ENCODE measurements around the gene USP5. TPM values are rescaled to one million over a fixed set of nuclear protein-coding genes. Genes with fewer than 3 reads are reported as not detected.

USP5 gene
- total RNA-seq: 10 to 100 TPM; 58.3 to 84.1 TPM

- whole genome bisulfite sequencing: under 1% methylated on average over 58 of the region's 65 CpGs
- TF ChIP-seq CTCF (IDR thresholded peaks at IDR 0.05) (peak in 2 of 4 experiments; percentile 41 to 42), POLR2A (IDR thresholded peaks at IDR 0.05) (peak; percentile 23), POLR2AphosphoS5 (IDR thresholded peaks at IDR 0.05) (peak; percentile 92)
- peak within 1 kb of the TSS; percentile 38 to 76 for H3K4me3 ChIP-seq
- no peaks in the 10 kb centered on the region for H3K9me3 ChIP-seq
- H3K27ac ChIP-seq: peak within 1 kb of the TSS; percentile 83 to 95
- no peaks in the 10 kb centered on the region for H3K27me3 ChIP-seq (replicated peaks; ENCODE audit: insufficient read depth)
- H3K36me3 ChIP-seq: peaks cover 0 to 5% of the 10 kb centered on the region in 2 donors
- intact Hi-C loops (cut with DNase I): no loop called here
- DNase-seq (ENCODE audit: low spot score): peak; percentile 99
- H3K4me1 ChIP-seq (replicated peaks): peaks cover 12% of the 10 kb centered on the region
Measured at GRCh38 chr12:6851921-6852650, at the start of gene USP5. Gene USP5, plus strand, starts transcription at chr12:6852150. Its CDS starts 30 bp downstream, at chr12:6852180.

- Histone ChIP-seq H3K36me3 (no peaks in the 10 kb centered on the region), H3K4me3 (no peak overlapping the region), H3K9me3 (no peaks in the 10 kb centered on the region), H3K27me3 (replicated peaks; ENCODE audit: insufficient read depth) (no peaks in the 10 kb centered on the region), H3K27ac (no peak overlapping the region), H3K4me1 (replicated peaks) (no peaks in the 10 kb centered on the region)
- TF ChIP-seq POLR2AphosphoS5 (IDR thresholded peaks at IDR 0.05): no peak
- TF ChIP-seq CTCF (IDR thresholded peaks at IDR 0.05): no peak
- no peak for TF ChIP-seq POLR2A (IDR thresholded peaks at IDR 0.05)
- WGBS: 66% methylated on average over 1 of the region's 1 CpG
- intact Hi-C loops (cut with DNase I): no loop called here
- no peak for DNase-seq (ENCODE audit: low spot score)
Measured at GRCh38 chr12:6807170-6807569, 44.8 kb upstream of the USP5 start.

GRCh38 chr12:6809056-6809455, 42.9 kb upstream of the USP5 start:
- Histone ChIP-seq H3K27ac (no peak overlapping the region), H3K9me3 (no peaks in the 10 kb centered on the region), H3K4me3 (no peak overlapping the region), H3K4me1 (replicated peaks) (no peaks in the 10 kb centered on the region), H3K27me3 (replicated peaks; ENCODE audit: insufficient read depth) (no peaks in the 10 kb centered on the region), H3K36me3 (no peaks in the 10 kb centered on the region)
- DNase-seq (ENCODE audit: low spot score): no peak
- intact Hi-C loops (cut with DNase I): no loop called here
- TF ChIP-seq POLR2AphosphoS5 (IDR thresholded peaks at IDR 0.05) (no peak), POLR2A (IDR thresholded peaks at IDR 0.05) (no peak), CTCF (IDR thresholded peaks at IDR 0.05) (no peak)
- WGBS: 83% methylated on average over 10 of the region's 10 CpGs

- H3K36me3 ChIP-seq: no peaks in the 10 kb centered on the region
- no peak overlapping the region for H3K4me3 ChIP-seq
- H3K9me3 ChIP-seq: no peaks in the 10 kb centered on the region
- H3K27me3 ChIP-seq (replicated peaks; ENCODE audit: insufficient read depth): no peaks in the 10 kb centered on the region
- intact Hi-C loops (cut with DNase I): no loop called here
- no peak for DNase-seq (ENCODE audit: low spot score)
- TF ChIP-seq POLR2A (IDR thresholded peaks at IDR 0.05) (no peak), POLR2AphosphoS5 (IDR thresholded peaks at IDR 0.05) (no peak), CTCF (IDR thresholded peaks at IDR 0.05) (no peak)
- 65% methylated on average over 1 of the region's 1 CpG for WGBS
- no peaks in the 10 kb centered on the region for H3K4me1 ChIP-seq (replicated peaks)
- H3K27ac ChIP-seq: no peak overlapping the region
Measured at GRCh38 chr12:6810758-6811157, 41.2 kb upstream of the USP5 start.

GRCh38 chr12:6813363-6813762, 38.6 kb upstream of the USP5 start:
- intact Hi-C loops (cut with DNase I): no loop called here
- no peaks in the 10 kb centered on the region for H3K27me3 ChIP-seq (replicated peaks; ENCODE audit: insufficient read depth)
- no peaks in the 10 kb centered on the region for H3K36me3 ChIP-seq
- H3K4me1 ChIP-seq (replicated peaks): no peaks in the 10 kb centered on the region
- no peak overlapping the region for H3K27ac ChIP-seq
- no peak overlapping the region for H3K4me3 ChIP-seq
- TF ChIP-seq POLR2AphosphoS5 (IDR thresholded peaks at IDR 0.05) (no peak), CTCF (IDR thresholded peaks at IDR 0.05) (no peak), POLR2A (IDR thresholded peaks at IDR 0.05) (no peak)
- WGBS: 50% methylated on average over 4 of the region's 4 CpGs
- H3K9me3 ChIP-seq: no peaks in the 10 kb centered on the region
- no peak for DNase-seq (ENCODE audit: low spot score)
